Mesenchymal stem cell (in vitro differentiated cells and primary cell): ENCODE measurements around the gene SMG7.

ENCODE experiments used
- DNase-seq: peaks from one replicate; pipeline ENCODE4 v3.0.0-alpha.2; 2013
- H2AFZ ChIP-seq: one replicate; pipeline ENCODE4 v1.6.1; 2013; ENCODE audit warnings: low read depth, mild to moderate bottlenecking, control low read depth, inconsistent platforms, low read length, moderate library complexity
- H2AK5ac ChIP-seq: 2 replicates; pipeline ENCODE4 v1.6.1; 2013; ENCODE audit warnings: low read length, moderate library complexity, mild to moderate bottlenecking, inconsistent platforms; ENCODE audit not compliant: severe bottlenecking
- H2BK120ac ChIP-seq: one replicate; pipeline ENCODE4 v1.6.1; 2013; ENCODE audit warnings: low read depth, mild to moderate bottlenecking, inconsistent platforms, low read length, moderate library complexity
- H2BK12ac ChIP-seq, 2 experiments: one replicate each; pipeline ENCODE4 v1.6.1; 2013; ENCODE audit warnings: inconsistent platforms in 2 of 2, low read length in 2 of 2, mild to moderate bottlenecking in 2 of 2, moderate library complexity in 2 of 2, control low read depth in 1 of 2
- H2BK15ac ChIP-seq: one replicate; pipeline ENCODE4 v1.6.1; 2013; ENCODE audit warnings: mild to moderate bottlenecking, low read depth, inconsistent platforms; ENCODE audit not compliant: poor library complexity, severe bottlenecking
- H2BK5ac ChIP-seq: 2 replicates; pipeline ENCODE4 v1.6.1; 2013; ENCODE audit warnings: low read depth, mild to moderate bottlenecking, low read length, control low read depth, inconsistent platforms; ENCODE audit not compliant: poor library complexity, severe bottlenecking
- H3K14ac ChIP-seq, 2 experiments: one replicate each; pipeline ENCODE4 v1.6.1; 2013; ENCODE audit warnings: inconsistent platforms in 2 of 2, low read length in 2 of 2, control low read depth in 1 of 2, mild to moderate bottlenecking in 1 of 2, moderate library complexity in 1 of 2
- H3K18ac ChIP-seq, 2 experiments: one replicate each; pipeline ENCODE4 v1.6.1; 2013; ENCODE audit warnings: inconsistent platforms in 2 of 2, low read length in 2 of 2, control low read depth in 1 of 2, low read depth in 1 of 2, mild to moderate bottlenecking in 1 of 2
- H3K23ac ChIP-seq, 2 experiments: one replicate each; pipeline ENCODE4 v1.6.1; 2013; ENCODE audit warnings: inconsistent platforms in 2 of 2, low read length in 2 of 2, mild to moderate bottlenecking in 2 of 2, moderate library complexity in 2 of 2, control low read depth in 1 of 2
- H3K27ac ChIP-seq: 2 replicates; pipeline ENCODE4 v1.5.1; 2013; ENCODE audit warnings: mild to moderate bottlenecking, moderate library complexity, low read length, control low read depth, inconsistent platforms; ENCODE audit not compliant: poor library complexity, severe bottlenecking
- H3K27me3 ChIP-seq, 2 experiments: 2 replicates each; pipeline versions ENCODE4 v1.6.1 to v1.7.0; 2013; ENCODE audit warnings: low read length in 2 of 2, mild to moderate bottlenecking in 2 of 2, moderate library complexity in 2 of 2, control low read depth in 1 of 2, inconsistent platforms in 1 of 2; ENCODE audit not compliant: control insufficient read depth in 1 of 2, insufficient read depth in 1 of 2
- H3K36me3 ChIP-seq, 2 experiments: 2 replicates each; pipeline versions ENCODE4 v1.6.1 to v1.7.0; 2013; ENCODE audit warnings: low read length in 2 of 2, control low read depth in 1 of 2, inconsistent platforms in 1 of 2, low read depth in 1 of 2, mild to moderate bottlenecking in 1 of 2; ENCODE audit not compliant: insufficient read depth in 2 of 2, control insufficient read depth in 1 of 2
- H3K4ac ChIP-seq, 2 experiments: one replicate each; pipeline ENCODE4 v1.6.1; 2013; ENCODE audit warnings: inconsistent platforms in 2 of 2, low read length in 2 of 2, mild to moderate bottlenecking in 2 of 2, moderate library complexity in 2 of 2, control low read depth in 1 of 2, low read depth in 1 of 2
- H3K4me1 ChIP-seq: 2 replicates; pipeline ENCODE4 v1.6.1; 2013; ENCODE audit warnings: low read depth, low read length, control low read depth; ENCODE audit not compliant: control insufficient read depth, insufficient read depth
- H3K4me2 ChIP-seq: 2 replicates; pipeline ENCODE4 v1.6.1; 2013; ENCODE audit warnings: low read length, mild to moderate bottlenecking, inconsistent platforms; ENCODE audit not compliant: poor library complexity, severe bottlenecking
- H3K4me3 ChIP-seq, 2 experiments: 2 replicates each; pipeline versions ENCODE4 v1.5.1 to v1.7.0; 2013; ENCODE audit warnings: low read length in 2 of 2, mild to moderate bottlenecking in 2 of 2, control low read depth in 1 of 2, low read depth in 1 of 2; ENCODE audit not compliant: insufficient read depth in 1 of 2
- H3K79me1 ChIP-seq: replicated peaks from 2 replicates; pipeline ENCODE4 v1.6.1; 2013; ENCODE audit warnings: mild to moderate bottlenecking, control low read depth, low read length, inconsistent platforms; ENCODE audit not compliant: poor library complexity, severe bottlenecking
- H3K9ac ChIP-seq: 2 replicates; pipeline ENCODE4 v1.7.0; 2013; ENCODE audit warnings: mild to moderate bottlenecking, low read length, moderate library complexity
- H3K9me3 ChIP-seq: 2 replicates; pipeline ENCODE4 v1.7.0; 2013; ENCODE audit warnings: mild to moderate bottlenecking, low read length; ENCODE audit not compliant: control insufficient read depth
- H4K8ac ChIP-seq: one replicate; pipeline ENCODE4 v1.6.1; 2013; ENCODE audit warnings: inconsistent platforms, mild to moderate bottlenecking, low read length, moderate library complexity
- H4K91ac ChIP-seq: one replicate; pipeline ENCODE4 v1.6.1; 2013; ENCODE audit warnings: mild to moderate bottlenecking, low read length, inconsistent platforms
- WGBS: methylation state at CpG from one replicate; pipeline ENCODE4 v1.1.7; 2013; ENCODE audit warnings: mixed read lengths; 5-methylcytosine and 5-hydroxymethylcytosine counted together

The SMG7 gene

GRCh38 chr1:183565261-183565660 lies 93.0 kb downstream of the SMG7 start:
- H3K18ac ChIP-seq, result no peak overlapping the region
- H3K27me3 ChIP-seq, result no peaks in the 10 kb centered on the region
- H3K36me3 ChIP-seq, result peaks cover 0 to 4% of the 10 kb centered on the region in 2 experiments
- H2BK5ac ChIP-seq, result no peak overlapping the region
- no peak overlapping the region for H3K4me3 ChIP-seq
- DNase-seq, result no peak
- H2AFZ ChIP-seq, result no peak overlapping the region
- no peak overlapping the region for H3K4me2 ChIP-seq
- H4K91ac ChIP-seq, result no peak overlapping the region
- H3K4me1 ChIP-seq, result peaks cover 12% of the 10 kb centered on the region
- no peak overlapping the region for H3K23ac ChIP-seq
- H2BK15ac ChIP-seq, result no peak overlapping the region
- H3K4ac ChIP-seq, result no peak overlapping the region
- no peak overlapping the region for H4K8ac ChIP-seq
- 71% methylated on average over 4 of the region's 4 CpGs for WGBS
- no peaks in the 10 kb centered on the region for H3K9me3 ChIP-seq
- no peak overlapping the region for H3K9ac ChIP-seq
- H2BK12ac ChIP-seq, result no peak overlapping the region
- no peak overlapping the region for H3K14ac ChIP-seq
- no peak overlapping the region for H3K27ac ChIP-seq
- H3K79me1 ChIP-seq, result no peaks in the 10 kb centered on the region
- H2BK120ac ChIP-seq, result no peak overlapping the region
- H2AK5ac ChIP-seq, result no peak overlapping the region

- no peak overlapping the region for H3K23ac ChIP-seq
- no peak overlapping the region for H4K8ac ChIP-seq
- no peak overlapping the region for H3K4me2 ChIP-seq
- DNase-seq, result no peak
- H3K9ac ChIP-seq, result no peak overlapping the region
- no peaks in the 10 kb centered on the region for H3K9me3 ChIP-seq
- peaks cover 12% of the 10 kb centered on the region for H3K4me1 ChIP-seq
- H2BK15ac ChIP-seq, result no peak overlapping the region
- H3K79me1 ChIP-seq, result no peaks in the 10 kb centered on the region
- no peak overlapping the region for H3K18ac ChIP-seq
- no peak overlapping the region for H3K27ac ChIP-seq
- WGBS, result 98% methylated on average over 2 of the region's 2 CpGs
- peaks cover 0 to 3% of the 10 kb centered on the region in 2 experiments for H3K36me3 ChIP-seq
- H2BK5ac ChIP-seq, result no peak overlapping the region
- H3K14ac ChIP-seq, result no peak overlapping the region
- H2AK5ac ChIP-seq, result no peak overlapping the region
- no peak overlapping the region for H3K4ac ChIP-seq
- no peak overlapping the region for H4K91ac ChIP-seq
- no peak overlapping the region for H2AFZ ChIP-seq
- H2BK12ac ChIP-seq, result no peak overlapping the region
- no peaks in the 10 kb centered on the region for H3K27me3 ChIP-seq
- no peak overlapping the region for H2BK120ac ChIP-seq
- no peak overlapping the region for H3K4me3 ChIP-seq
These were observed 93.7 kb downstream of the SMG7 start for GRCh38 chr1:183566026-183566425.

- Histone ChIP-seq H3K4me2 (no peak overlapping the region), H2BK12ac (no peak overlapping the region), H2BK5ac (no peak overlapping the region), H3K79me1 (no peaks in the 10 kb centered on the region), H4K8ac (no peak overlapping the region), H3K4me1 (peaks cover 12% of the 10 kb centered on the region), H3K9me3 (no peaks in the 10 kb centered on the region), H2BK120ac (no peak overlapping the region), H3K4me3 (no peak overlapping the region), H4K91ac (no peak overlapping the region), H2AFZ (no peak overlapping the region), H3K27ac (no peak overlapping the region), H3K23ac (no peak overlapping the region), H3K36me3 (no peaks in the 10 kb centered on the region), H3K4ac (no peak overlapping the region), H3K9ac (no peak overlapping the region), H2BK15ac (no peak overlapping the region), H3K27me3 (no peaks in the 10 kb centered on the region), H3K18ac (no peak overlapping the region), H2AK5ac (no peak overlapping the region), H3K14ac (no peak overlapping the region)
- 92% methylated on average over 5 of the region's 5 CpGs for WGBS
- DNase-seq, result no peak
These were observed 95.3 kb downstream of the SMG7 start for GRCh38 chr1:183567584-183567983.

GRCh38 chr1:183568176-183569021 lies 96.1 kb downstream of the SMG7 start:
- Histone ChIP-seq H2AK5ac (peak overlapping the region; percentile 7), H3K4ac (no peak overlapping the region), H3K9me3 (no peaks in the 10 kb centered on the region), H3K23ac (no peak overlapping the region), H3K4me3 (no peak overlapping the region), H3K4me1 (peaks cover 10% of the 10 kb centered on the region), H4K91ac (no peak overlapping the region), H3K27me3 (no peaks in the 10 kb centered on the region), H4K8ac (no peak overlapping the region), H2BK120ac (no peak overlapping the region), H2BK5ac (no peak overlapping the region), H3K36me3 (no peaks in the 10 kb centered on the region), H3K79me1 (no peaks in the 10 kb centered on the region), H3K27ac (peak overlapping the region; percentile 6), H3K18ac (no peak overlapping the region), H3K4me2 (no peak overlapping the region), H2BK15ac (no peak overlapping the region), H2BK12ac (no peak overlapping the region), H3K14ac (no peak overlapping the region), H2AFZ (no peak overlapping the region), H3K9ac (no peak overlapping the region)
- no peak for DNase-seq
- 93% methylated on average over 12 of the region's 12 CpGs for WGBS
